NOMO-1 treated with dmso at 0.1 percent for 144 hours (cell line): ENCODE results near the gene GPC6.
"Not testable (repeated sequence)": the region's sequence is repeated elsewhere in the genome, so short reads cannot be mapped to it uniquely, and the experiment has no call there.

ENCODE experiments used
- DNase-seq: peaks from one replicate; lab custom pipeline; 2025; ENCODE audit not compliant: unreplicated experiment; lab: John Stamatoyannopoulos, UW

The GPC6 gene

GRCh38 chr13:93318534-93319254 is 92.1 kb downstream of the GPC6 start:
- peak; percentile 29 for DNase-seq

GRCh38 chr13:93320942-93321341 is 94.3 kb downstream of the GPC6 start:
- no peak for DNase-seq

- not testable (repeated sequence) for DNase-seq
These were observed 97.3 kb downstream of the GPC6 start for GRCh38 chr13:93323880-93324279.

GRCh38 chr13:93325303-93326233 is 99.0 kb downstream of the GPC6 start:
- DNase-seq, result no peak

- DNase-seq, result no peak
These were observed 99.7 kb downstream of the GPC6 start for GRCh38 chr13:93326234-93326811.

- no peak for DNase-seq
These were observed 102.3 kb downstream of the GPC6 start for GRCh38 chr13:93328943-93329342.

GRCh38 chr13:93336728-93337127 is 110.1 kb downstream of the GPC6 start:
- DNase-seq, result no peak

- no peak for DNase-seq
These were observed 111.4 kb downstream of the GPC6 start for GRCh38 chr13:93338030-93338429.

- no peak for DNase-seq
These were observed 112.3 kb downstream of the GPC6 start for GRCh38 chr13:93338906-93339305.

- no peak for DNase-seq
These were observed 112.9 kb downstream of the GPC6 start for GRCh38 chr13:93339550-93339949.

- no peak for DNase-seq
These were observed 114.9 kb downstream of the GPC6 start for GRCh38 chr13:93341517-93341916.

GRCh38 chr13:93343097-93343496 is 116.5 kb downstream of the GPC6 start:
- no peak for DNase-seq

GRCh38 chr13:93344048-93344705 is 117.6 kb downstream of the GPC6 start:
- DNase-seq, result no peak

GRCh38 chr13:93345024-93345423 is 118.4 kb downstream of the GPC6 start:
- DNase-seq, result no peak

GRCh38 chr13:93345770-93346169 is 119.2 kb downstream of the GPC6 start:
- DNase-seq, result no peak

- DNase-seq, result no peak
These were observed 126.0 kb downstream of the GPC6 start for GRCh38 chr13:93352616-93353015.

GRCh38 chr13:93355094-93355493 is 128.5 kb downstream of the GPC6 start:
- no peak for DNase-seq

GRCh38 chr13:93356469-93356868 is 129.9 kb downstream of the GPC6 start:
- no peak for DNase-seq

- DNase-seq, result no peak
These were observed 133.4 kb downstream of the GPC6 start for GRCh38 chr13:93360021-93360420.

- no peak for DNase-seq
These were observed 135.1 kb downstream of the GPC6 start for GRCh38 chr13:93361703-93362102.

- DNase-seq, result no peak
These were observed 137.6 kb downstream of the GPC6 start for GRCh38 chr13:93364166-93364565.
